H1 (cell line): ENCODE measurements around the gene RALGAPA2. TPM values are rescaled to one million over a fixed set of nuclear protein-coding genes. Genes with fewer than 3 reads are reported as not detected.

Experiments
- CTCF ChIA-PET: fragments of 300-600 bp; sonication (Branson Sonifier 250); formaldehyde crosslinking; loops from one replicate; lab custom pipeline; 2021; ENCODE audit not compliant: partially characterized antibody; lab: Charles Lee
- POLR2A ChIA-PET: fragments of 300-600 bp; sonication (Branson Sonifier 250); formaldehyde crosslinking; loops from one replicate; lab custom pipeline; 2021; ENCODE audit warnings: inconsistent platforms; ENCODE audit not compliant: partially characterized antibody; lab: Charles Lee
- DNase-seq, 2 experiments: peaks; one replicate each; pipeline versions ENCODE4 v3.0.0 to v3.0.0-alpha.2; 2010 to 2022; ENCODE audit warnings: low spot score in 2 of 2, low read depth in 1 of 2, mixed read lengths in 1 of 2
- FAIRE-seq: peaks from 2 replicates; lab custom pipeline; 2011; peaks lifted over from hg19 to GRCh38; lab: Jason Lieb, UNC
- H2AFZ ChIP-seq: 2 replicates; pipeline ENCODE4 v1.8.1; 2012; ENCODE audit warnings: low read length, inconsistent platforms
- H2AK5ac ChIP-seq: 2 replicates; pipeline ENCODE4 v1.6.1; 2013; ENCODE audit warnings: low read depth, low read length
- H2BK120ac ChIP-seq: replicated peaks from 2 replicates; pipeline ENCODE3; 2013; ENCODE audit warnings: low read depth, low read length, inconsistent platforms
- H2BK12ac ChIP-seq: 2 replicates; pipeline ENCODE4 v1.6.1; 2013; ENCODE audit warnings: low read depth, low read length
- H2BK15ac ChIP-seq: 2 replicates; pipeline ENCODE4 v1.6.1; 2013; ENCODE audit warnings: low read length
- H2BK20ac ChIP-seq: 2 replicates; pipeline ENCODE4 v1.6.1; 2013; ENCODE audit warnings: low read length
- H2BK5ac ChIP-seq: 2 replicates; pipeline ENCODE4 v1.6.1; 2013; ENCODE audit warnings: low read depth, low read length
- H3K14ac ChIP-seq: 2 replicates; pipeline ENCODE4 v1.6.1; 2013; ENCODE audit warnings: inconsistent platforms; ENCODE audit not compliant: insufficient read length
- H3K18ac ChIP-seq: 2 replicates; pipeline ENCODE4 v1.6.1; 2013; ENCODE audit warnings: low read length; ENCODE audit errors: extremely low read depth
- H3K23ac ChIP-seq: 2 replicates; pipeline ENCODE4 v1.6.1; 2013; ENCODE audit warnings: inconsistent platforms; ENCODE audit not compliant: insufficient read length
- H3K23me2 ChIP-seq: 2 replicates; pipeline ENCODE4 v1.6.1; 2013; ENCODE audit warnings: low read depth, low read length
- H3K27ac ChIP-seq: 2 replicates; pipeline ENCODE4 v1.6.1; 2011; ENCODE audit warnings: low read depth, low read length, inconsistent platforms
- H3K27me3 ChIP-seq, 4 experiments: replicated peaks in 1 of 4; 1 replicate in 1 of 4; 2 replicates in 3 of 4; pipeline versions ENCODE4 v1.6.1 to v1.8.1; 2011 to 2013; ENCODE audit warnings: low read length in 3 of 4, mild to moderate bottlenecking in 3 of 4, inconsistent platforms in 2 of 4, mixed read lengths in 2 of 4, moderate library complexity in 1 of 4; ENCODE audit not compliant: control insufficient read depth in 3 of 4, insufficient read depth in 3 of 4; ENCODE audit errors: extremely low read depth in 1 of 4
- H3K36me3 ChIP-seq, 4 experiments: 2 replicates each; pipeline versions ENCODE4 v1.6.1 to v1.8.1; 2011 to 2013; ENCODE audit warnings: mild to moderate bottlenecking in 4 of 4, low read length in 3 of 4, moderate library complexity in 2 of 4, control low read depth in 1 of 4, inconsistent platforms in 1 of 4; ENCODE audit not compliant: insufficient read depth in 4 of 4, control insufficient read depth in 2 of 4
- H3K4ac ChIP-seq: replicated peaks from 2 replicates; pipeline ENCODE3; 2013; ENCODE audit warnings: low read length, low read depth, mixed read lengths, inconsistent platforms; ENCODE audit not compliant: insufficient read length
- H3K4me1 ChIP-seq, 4 experiments: replicated peaks in 1 of 4; 1 replicate in 1 of 4; 2 replicates in 3 of 4; pipeline versions ENCODE4 v1.6.1 to v1.8.1; 2011 to 2013; ENCODE audit warnings: low read length in 3 of 4, inconsistent platforms in 2 of 4, mixed read lengths in 1 of 4; ENCODE audit not compliant: insufficient read depth in 4 of 4, control insufficient read depth in 3 of 4
- H3K4me2 ChIP-seq, 2 experiments: 2 replicates each; pipeline versions ENCODE4 v1.6.1 to v1.8.1; 2011 to 2013; ENCODE audit warnings: low read depth in 2 of 2, low read length in 2 of 2, control low read depth in 1 of 2, inconsistent platforms in 1 of 2, mild to moderate bottlenecking in 1 of 2; ENCODE audit not compliant: insufficient read depth in 1 of 2
- H3K4me3 ChIP-seq, 4 experiments: fragments of 200-600, 300-600 bp in 1 of 4; sonication (generic), shearing (Covaris generic), sonication (Bioruptor Twin) in 1 of 4; 2 replicates each; pipeline versions ENCODE4 v1.5.1 to v1.8.1; 2011 to 2016; ENCODE audit warnings: low read length in 4 of 4, low read depth in 3 of 4, control low read depth in 2 of 4, inconsistent platforms in 2 of 4, mild to moderate bottlenecking in 2 of 4, mixed read lengths in 1 of 4, moderate library complexity in 1 of 4; ENCODE audit not compliant: insufficient read depth in 2 of 4; ENCODE audit errors: extremely low read depth in 1 of 4
- H3K56ac ChIP-seq: replicated peaks from 2 replicates; pipeline ENCODE3; 2013; ENCODE audit warnings: low read depth, mild to moderate bottlenecking, mixed read lengths, low read length, inconsistent platforms; ENCODE audit not compliant: insufficient read length
- H3K79me1 ChIP-seq: 2 replicates; pipeline ENCODE4 v1.6.1; 2013; ENCODE audit warnings: low read depth, low read length, control low read depth
- H3K79me2 ChIP-seq, 2 experiments: 2 replicates each; pipeline versions ENCODE4 v1.6.1 to v1.8.1; 2012 to 2013; ENCODE audit warnings: low read length in 2 of 2, mild to moderate bottlenecking in 2 of 2, inconsistent platforms in 1 of 2; ENCODE audit not compliant: insufficient read depth in 2 of 2, control insufficient read depth in 1 of 2
- H3K9ac ChIP-seq, 4 experiments: replicated peaks in 1 of 4; 1 replicate in 1 of 4; 2 replicates in 3 of 4; pipeline versions ENCODE4 v1.6.1 to v1.8.1; 2011 to 2013; ENCODE audit warnings: low read depth in 3 of 4, low read length in 3 of 4, control low read depth in 2 of 4, mild to moderate bottlenecking in 2 of 4, moderate library complexity in 2 of 4, inconsistent platforms in 1 of 4; ENCODE audit errors: extremely low read depth in 1 of 4
- H3K9me3 ChIP-seq, 2 experiments: 2 replicates each; pipeline versions ENCODE4 v1.6.1 to v1.8.1; 2012 to 2013; ENCODE audit warnings: mild to moderate bottlenecking in 2 of 2, moderate library complexity in 2 of 2, control low read depth in 1 of 2, inconsistent platforms in 1 of 2, low read depth in 1 of 2, low read length in 1 of 2, mixed read lengths in 1 of 2; ENCODE audit not compliant: insufficient read depth in 2 of 2
- H4K20me1 ChIP-seq, 2 experiments: replicated peaks in 1 of 2; 2 replicates each; pipeline versions ENCODE3 to v1.8.1; 2011 to 2013; ENCODE audit warnings: inconsistent platforms in 2 of 2, low read length in 2 of 2, mild to moderate bottlenecking in 1 of 2; ENCODE audit not compliant: insufficient read depth in 2 of 2, control insufficient read depth in 1 of 2
- H4K5ac ChIP-seq: 2 replicates; pipeline ENCODE4 v1.6.1; 2013; ENCODE audit warnings: low read length, low read depth, mixed read lengths, inconsistent platforms; ENCODE audit not compliant: insufficient read length
- H4K8ac ChIP-seq: 2 replicates; pipeline ENCODE4 v1.8.0; 2013; ENCODE audit warnings: mild to moderate bottlenecking, moderate library complexity, low read length, inconsistent platforms; ENCODE audit not compliant: insufficient read depth; ENCODE audit errors: extremely low read depth
- H4K91ac ChIP-seq: replicated peaks from 2 replicates; pipeline ENCODE3; 2013; ENCODE audit warnings: low read length, mixed read lengths, inconsistent platforms; ENCODE audit not compliant: insufficient read length
- CHD2 ChIP-seq: IDR thresholded peaks from 2 replicates; pipeline ENCODE4 v1.6.1; 2012; ENCODE audit warnings: low read length, improper control_type of control experiment
- GABPA ChIP-seq: IDR thresholded peaks from 2 replicates; pipeline ENCODE4 v1.6.1; 2011; ENCODE audit warnings: mild to moderate bottlenecking, low read length, moderate library complexity, borderline replicate concordance; ENCODE audit not compliant: insufficient read depth
- YY1 ChIP-seq: IDR thresholded peaks from 2 replicates; pipeline ENCODE4 v1.6.1; 2011; ENCODE audit warnings: low read depth, mild to moderate bottlenecking, low read length
- WGBS, 2 experiments: shearing (Covaris generic) in 1 of 2; methylation state at CpG; one replicate each; pipeline versions ENCODE4 v1.1.6 to v1.1.7; 2013 to 2015; ENCODE audit warnings: low lambda C conversion rate in 2 of 2, mixed read lengths in 2 of 2, inconsistent platforms in 1 of 2, low coverage in 1 of 2, missing lambda C conversion rate in 1 of 2; ENCODE audit not compliant: insufficient replicate concordance in 2 of 2, insufficient coverage in 1 of 2, insufficient read length in 1 of 2; ENCODE audit errors: extremely low coverage in 1 of 2, missing lambda C conversion rate in 1 of 2; 5-methylcytosine and 5-hydroxymethylcytosine counted together
- polyA plus RNA-seq, 7 experiments: library from polyadenylated mRNA; depleted of rRNA in 3 of 7; stranded (reverse) in 5 of 7; unstranded in 2 of 7; fragments of >200 nt in 5 of 7; fragments of 200-250 nt in 2 of 7; gene quantifications; 1 replicate in 5 of 7; 2 replicates in 1 of 7; 4 replicates in 1 of 7; pipeline versions ENCODE4 v1.2.1 to v1.2.3, GENCODE V29; 2011 to 2013; ENCODE audit warnings: missing spikeins in 2 of 7, mixed read lengths in 2 of 7
- total RNA-seq: library from RNA; stranded (reverse); fragmentation: NEBNext Ultra II Directional; extraction: Animal tissue kit (Norgen Biotek cat#: 25700); gene quantifications from 2 replicates; pipeline ENCODE4 v1.2.1, GENCODE V29; 2021

RALGAPA2 gene
- total and polyA plus RNA-seq, 2 of the 8 experiments (the other 6 are each of a cell fraction or from before 2014, with no cell fraction given): 5.1 to 25.5 TPM

GRCh38 chr20:20683020-20683419 is 29.4 kb downstream of the RALGAPA2 start:
- Histone ChIP-seq H3K27me3 (no peaks in the 10 kb centered on the region), H3K27ac (no peak overlapping the region), H3K79me2 (peaks cover 7 to 45% of the 10 kb centered on the region in 2 experiments), H2BK20ac (no peak overlapping the region), H3K4me3 (no peak overlapping the region), H3K23me2 (no peaks in the 10 kb centered on the region), H3K9me3 (no peaks in the 10 kb centered on the region), H2BK15ac (no peak overlapping the region), H3K14ac (no peak overlapping the region), H3K4me1 (peaks cover 0 to 6% (median 0%) of the 10 kb centered on the region in 4 experiments; a peak in 2 of 7 replicates), H3K18ac (no peak overlapping the region), H4K20me1 (peaks cover 0 to 7% of the 10 kb centered on the region in 2 experiments), H2BK5ac (no peak overlapping the region)
- no peak for TF ChIP-seq YY1
- TF ChIP-seq CHD2: no peak
- TF ChIP-seq GABPA: no peak
- TF ChIP-seq, all 59 proteins: peak for 0
- Histone ChIP-seq H3K36me3 (no peaks in the 10 kb centered on the region), H2BK12ac (no peak overlapping the region), H3K4me2 (no peak overlapping the region), H2AFZ (no peak overlapping the region), H3K23ac (no peak overlapping the region), H3K9ac (no peak overlapping the region), H4K8ac (no peak overlapping the region; the same call in 1 of the 2 replicates), H4K5ac (no peak overlapping the region), H3K4ac (no peak overlapping the region), H3K79me1 (peaks cover 3% of the 10 kb centered on the region), H2BK120ac (no peak overlapping the region), H4K91ac (no peak overlapping the region), H2AK5ac (no peak overlapping the region), H3K56ac (no peak overlapping the region)
- CTCF ChIA-PET: no interaction called here
- POLR2A ChIA-PET: no interaction called here
- WGBS, 2 experiments: 90% methylated on average over 9 of the region's 9 CpGs; no CpG with 5 or more reads in 1 of the 2 experiments
- DNase-seq (no peak), FAIRE-seq (no peak)
